GM21786 (cell line): Measurements from ENCODE around the gene NMNAT1.
"Not testable (repeated sequence)": the region's sequence is repeated elsewhere in the genome, so short reads cannot be mapped to it uniquely, and the experiment has no call there.

Experiments
- ATAC-seq: cut with Tn5 transposase; IDR thresholded peaks from one replicate; pipeline ENCODE4 v1.9.1; 2021; ENCODE audit not compliant: unreplicated experiment

The NMNAT1 gene

GRCh38 chr1:9917901-9918300 is 25.4 kb upstream of the NMNAT1 start:
- ATAC-seq: no peak

- ATAC-seq: no peak
Measured at GRCh38 chr1:9920606-9921005, 22.7 kb upstream of the NMNAT1 start.

GRCh38 chr1:9922342-9922741 is 20.9 kb upstream of the NMNAT1 start:
- no peak for ATAC-seq

- ATAC-seq: no peak
Measured at GRCh38 chr1:9927259-9927658, 16.0 kb upstream of the NMNAT1 start.

GRCh38 chr1:9929431-9930385 is 13.6 kb upstream of the NMNAT1 start:
- ATAC-seq: no peak

GRCh38 chr1:9942399-9942938 is 806 bp upstream of the NMNAT1 start:
- no peak for ATAC-seq

GRCh38 chr1:9946315-9946714 is 3.0 kb downstream of the NMNAT1 start:
- ATAC-seq: no peak

- no peak for ATAC-seq
Measured at GRCh38 chr1:9957726-9958125, 14.5 kb downstream of the NMNAT1 start.

- ATAC-seq: no peak
Measured at GRCh38 chr1:9960011-9960410, 16.7 kb downstream of the NMNAT1 start.

GRCh38 chr1:9960706-9961562 is 17.7 kb downstream of the NMNAT1 start:
- no peak for ATAC-seq

- no peak for ATAC-seq
Measured at GRCh38 chr1:9984253-9984652, 41.0 kb downstream of the NMNAT1 start.

GRCh38 chr1:9985001-9985400 is 41.7 kb downstream of the NMNAT1 start:
- no peak for ATAC-seq

GRCh38 chr1:9989773-9990172 is 46.5 kb downstream of the NMNAT1 start:
- ATAC-seq: no peak

- ATAC-seq: no peak
Measured at GRCh38 chr1:9990944-9991343, 47.7 kb downstream of the NMNAT1 start.

- no peak for ATAC-seq
Measured at GRCh38 chr1:9992910-9993309, 49.6 kb downstream of the NMNAT1 start.

GRCh38 chr1:9993561-9994075 is 50.3 kb downstream of the NMNAT1 start:
- no peak for ATAC-seq

- ATAC-seq: no peak
Measured at GRCh38 chr1:9996624-9997582, 53.6 kb downstream of the NMNAT1 start, which contains the start of gene RBP7. Gene RBP7, plus strand, starts transcription at chr1:9997228. Its CDS starts 31 bp downstream, at chr1:9997259.

GRCh38 chr1:10001016-10001665 is 57.9 kb downstream of the NMNAT1 start:
- ATAC-seq: no peak

GRCh38 chr1:10005248-10005647 is 62.0 kb downstream of the NMNAT1 start:
- ATAC-seq: not testable (repeated sequence)

- no peak for ATAC-seq
Measured at GRCh38 chr1:10007169-10007568, 63.9 kb downstream of the NMNAT1 start.
